Ascending aorta (tissue), 2 donors: Measurements from ENCODE around the gene SLC38A5. TPM values are rescaled to one million over a fixed set of nuclear protein-coding genes. Genes with fewer than 3 reads are reported as not detected.

Experiments used
- DNase-seq, 2 donors: peaks; one replicate each; pipeline ENCODE4 v3.0.0-alpha.2; 2019; ENCODE audit warnings: low spot score in 2 of 2
- H3K27ac ChIP-seq, 2 donors: fragments of 200-600 bp; sonication (generic); one replicate each; pipeline ENCODE4 v1.5.1; 2016 to 2017; ENCODE audit warnings: mild to moderate bottlenecking in 1 of 2
- H3K27me3 ChIP-seq: fragments of 200-600 bp; sonication (generic); one replicate; pipeline ENCODE4 v1.5.1; 2017
- H3K36me3 ChIP-seq, 2 donors: fragments of 200-600 bp; sonication (generic); one replicate each; pipeline ENCODE4 v1.5.1; 2016
- H3K4me1 ChIP-seq, 2 donors: fragments of 200-600 bp; sonication (generic); one replicate each; pipeline ENCODE4 v1.5.1; 2016 to 2017; ENCODE audit warnings: mild to moderate bottlenecking in 1 of 2
- H3K4me3 ChIP-seq, 2 donors: fragments of 200-600 bp; sonication (generic); one replicate each; pipeline ENCODE4 v1.5.1; 2016 to 2017; ENCODE audit warnings: mild to moderate bottlenecking in 1 of 2
- H3K9me3 ChIP-seq, 2 donors: fragments of 200-600 bp; sonication (generic); one replicate each; pipeline ENCODE4 v1.5.1; 2016
- intact Hi-C: fragments of 100-400 bp; cut with DNase I; formaldehyde crosslinking; loops from one replicate; pipeline ENCODE4 v1.15.1; 2023
- total RNA-seq: library from RNA; depleted of rRNA; stranded (reverse); fragments of >200 nt; gene quantifications from one replicate; pipeline ENCODE4 v1.1.0, GENCODE V29; 2016
- TF ChIP-seq, protein P1 (sequence below), 3 experiments: fragments of 200-600 bp in 2 of 3; fragments of 450-650 bp in 1 of 3; sonication (generic) in 2 of 3; IDR thresholded peaks; one replicate each; pipeline ENCODE4 v1.5.1; 2016 to 2019; ENCODE audit warnings: antibody characterized with exemption in 3 of 3, mild to moderate bottlenecking in 1 of 3, moderate library complexity in 1 of 3

SLC38A5 gene
- total RNA-seq, 1 donor from 2014 or later: 39.6 TPM

DNA sequence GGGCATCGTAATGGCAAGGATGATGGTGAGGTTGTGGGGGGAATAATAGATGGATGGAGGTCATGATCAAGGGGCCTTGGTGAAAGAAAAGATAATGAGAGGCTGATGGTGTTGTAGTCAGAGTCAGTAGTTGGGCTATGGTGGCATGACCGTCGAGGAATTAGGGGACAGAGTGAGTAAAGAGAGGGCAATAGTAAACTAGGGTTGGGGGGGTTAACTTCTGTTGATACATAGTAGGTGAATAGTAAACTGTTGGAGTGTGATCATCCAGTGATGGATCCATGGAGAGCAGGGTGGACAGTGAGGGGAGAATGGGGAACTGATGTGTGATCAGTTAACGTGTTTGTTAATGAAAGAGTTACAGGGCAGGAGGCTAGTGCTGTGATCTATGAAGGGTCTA is 6.9 kb upstream of the SLC38A5 start:
- Histone ChIP-seq H3K9me3 (no peaks in the 10 kb centered on the region), H3K36me3 (peaks cover 0 to 4% of the 10 kb centered on the region in 2 donors), H3K4me3 (peak overlapping the region; percentile 66 to 70), H3K27me3 (no peaks in the 10 kb centered on the region), H3K27ac (peak overlapping the region; percentile 80 to 88), H3K4me1 (no peaks in the 10 kb centered on the region)
- intact Hi-C loops: loop anchor here (1.0 to 10.0 kb wide), 6 partner anchors 32 to 1245 kb away; partner anchors contain the start of genes EBP, PORCN, PQBP1 and RBM3
- DNase-seq: no peak
- TF ChIP-seq, protein P1, sequence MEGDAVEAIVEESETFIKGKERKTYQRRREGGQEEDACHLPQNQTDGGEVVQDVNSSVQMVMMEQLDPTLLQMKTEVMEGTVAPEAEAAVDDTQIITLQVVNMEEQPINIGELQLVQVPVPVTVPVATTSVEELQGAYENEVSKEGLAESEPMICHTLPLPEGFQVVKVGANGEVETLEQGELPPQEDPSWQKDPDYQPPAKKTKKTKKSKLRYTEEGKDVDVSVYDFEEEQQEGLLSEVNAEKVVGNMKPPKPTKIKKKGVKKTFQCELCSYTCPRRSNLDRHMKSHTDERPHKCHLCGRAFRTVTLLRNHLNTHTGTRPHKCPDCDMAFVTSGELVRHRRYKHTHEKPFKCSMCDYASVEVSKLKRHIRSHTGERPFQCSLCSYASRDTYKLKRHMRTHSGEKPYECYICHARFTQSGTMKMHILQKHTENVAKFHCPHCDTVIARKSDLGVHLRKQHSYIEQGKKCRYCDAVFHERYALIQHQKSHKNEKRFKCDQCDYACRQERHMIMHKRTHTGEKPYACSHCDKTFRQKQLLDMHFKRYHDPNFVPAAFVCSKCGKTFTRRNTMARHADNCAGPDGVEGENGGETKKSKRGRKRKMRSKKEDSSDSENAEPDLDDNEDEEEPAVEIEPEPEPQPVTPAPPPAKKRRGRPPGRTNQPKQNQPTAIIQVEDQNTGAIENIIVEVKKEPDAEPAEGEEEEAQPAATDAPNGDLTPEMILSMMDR (IDR thresholded peaks at IDR 0.05): no peak

DNA sequence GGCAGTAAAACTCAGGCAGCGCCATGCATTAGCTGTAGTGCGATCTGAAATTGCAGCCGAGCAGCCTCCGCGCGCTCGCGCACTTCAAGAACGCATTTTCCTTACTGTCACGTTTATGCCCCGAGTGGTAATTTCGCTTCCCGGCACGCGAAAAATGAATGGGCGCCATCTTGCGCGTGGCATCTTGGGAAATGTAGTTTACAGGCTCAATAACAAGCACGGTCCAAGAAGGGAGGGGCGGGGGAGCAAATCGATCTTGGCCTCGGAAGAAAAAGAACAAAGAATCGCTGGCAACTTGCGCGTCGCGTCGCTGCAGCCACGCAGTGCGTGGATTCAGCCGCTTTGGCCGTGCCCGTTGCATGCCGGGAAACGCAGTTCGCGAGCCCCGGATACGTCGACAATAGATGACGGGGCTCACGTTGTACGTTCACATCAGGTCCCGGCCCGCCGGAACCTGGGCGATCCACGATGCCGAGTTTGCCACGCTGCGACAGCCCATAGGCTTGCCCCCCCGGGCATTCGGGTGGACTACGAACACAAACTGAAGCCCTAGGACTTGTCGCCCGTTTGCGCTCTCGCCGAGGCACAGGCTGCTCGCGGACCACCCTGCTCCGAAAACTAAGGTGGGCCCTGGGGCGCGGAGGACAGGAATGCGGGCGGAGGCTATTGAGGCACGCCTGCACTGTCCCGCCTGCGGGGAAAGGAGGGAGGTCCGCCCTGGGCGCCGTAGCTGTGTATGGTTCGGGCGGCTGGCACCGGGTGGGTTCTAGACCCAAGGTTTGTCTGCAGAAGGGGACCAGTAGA is 5.9 kb upstream of the SLC38A5 start, which contains the start of gene FTSJ1:
FTSJ1 (plus strand) TSS at position 426 of the 804 bp plus-strand sequence. CDS start 1,849 bp downstream, outside the sequence.
- intact Hi-C loops: loop anchor here (1.0 to 10.0 kb wide), 6 partner anchors 33 to 1244 kb away; partner anchors contain the start of genes EBP, PORCN, PQBP1 and RBM3
- no peaks in the 10 kb centered on the region for H3K9me3 ChIP-seq
- H3K4me3 ChIP-seq: peak within 1 kb of the TSS; percentile 66 to 70
- no peaks in the 10 kb centered on the region for H3K27me3 ChIP-seq
- TF ChIP-seq, protein P1 (IDR thresholded peaks at IDR 0.05): no peak
- DNase-seq: peak; percentile 76 to 94
- H3K27ac ChIP-seq: peak within 1 kb of the TSS; percentile 80 to 88
- H3K36me3 ChIP-seq: no peaks in the 10 kb centered on the region
- no peaks in the 10 kb centered on the region for H3K4me1 ChIP-seq

DNA sequence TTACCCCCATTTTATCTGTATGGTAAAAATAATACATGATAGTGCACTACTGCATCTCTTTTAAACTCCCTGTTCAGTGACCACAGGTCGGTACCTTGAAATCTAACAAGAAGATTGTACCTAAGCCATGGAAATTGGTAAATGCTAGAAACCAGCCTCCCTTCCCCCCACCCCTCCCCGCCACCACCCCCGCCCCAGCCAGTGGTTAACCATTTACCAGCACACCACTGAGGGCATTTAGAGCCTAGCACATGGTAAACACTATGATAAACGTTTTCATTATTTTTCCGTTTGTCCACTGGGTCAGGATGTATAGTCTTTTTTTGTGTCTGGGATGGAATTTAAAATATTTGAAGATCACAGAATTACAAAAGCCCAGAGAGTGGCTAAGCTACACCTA is 5.2 kb upstream of the SLC38A5 start:
- no peaks in the 10 kb centered on the region for H3K27me3 ChIP-seq
- no peak for DNase-seq
- TF ChIP-seq, protein P1 (IDR thresholded peaks at IDR 0.05): no peak
- H3K27ac ChIP-seq: peak overlapping the region; percentile 80 to 88
- intact Hi-C loops: loop anchor here (5.0 to 10.0 kb wide), 3 partner anchors 47 to 1243 kb away; partner anchors contain the start of genes EBP, PQBP1, TIMM17B and USP11
- peak overlapping the region; percentile 66 to 70 for H3K4me3 ChIP-seq
- H3K36me3 ChIP-seq: no peaks in the 10 kb centered on the region
- no peaks in the 10 kb centered on the region for H3K9me3 ChIP-seq
- H3K4me1 ChIP-seq: no peaks in the 10 kb centered on the region

DNA sequence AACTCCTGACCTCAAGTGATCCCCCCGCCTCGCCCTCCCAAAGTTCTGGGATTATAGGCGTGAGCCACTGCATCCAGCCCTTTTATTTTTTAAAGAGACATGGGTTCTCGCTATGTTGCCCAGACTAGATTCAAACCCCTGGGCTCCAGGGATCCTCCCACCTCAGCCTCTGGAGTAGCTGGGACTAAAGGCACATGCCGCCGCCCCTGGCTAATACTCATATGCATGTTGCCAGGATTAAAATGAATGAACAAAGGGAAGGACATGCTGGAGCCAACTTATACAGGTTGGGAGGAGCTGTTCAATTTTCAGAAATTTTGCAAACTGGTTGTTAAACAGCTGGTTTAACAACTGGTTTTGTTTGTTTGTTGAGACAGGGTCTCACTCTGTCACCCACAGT is 4.5 kb upstream of the SLC38A5 start:
- no peak for DNase-seq
- Histone ChIP-seq H3K9me3 (no peaks in the 10 kb centered on the region), H3K4me3 (no peak overlapping the region), H3K4me1 (no peaks in the 10 kb centered on the region), H3K27ac (no peak overlapping the region), H3K36me3 (no peaks in the 10 kb centered on the region), H3K27me3 (no peaks in the 10 kb centered on the region)
- intact Hi-C loops: loop anchor here (10.0 kb wide), 1 partner anchor 420 kb away; the partner anchor contains the start of genes PQBP1 and TIMM17B
- TF ChIP-seq, protein P1 (IDR thresholded peaks at IDR 0.05): no peak

DNA sequence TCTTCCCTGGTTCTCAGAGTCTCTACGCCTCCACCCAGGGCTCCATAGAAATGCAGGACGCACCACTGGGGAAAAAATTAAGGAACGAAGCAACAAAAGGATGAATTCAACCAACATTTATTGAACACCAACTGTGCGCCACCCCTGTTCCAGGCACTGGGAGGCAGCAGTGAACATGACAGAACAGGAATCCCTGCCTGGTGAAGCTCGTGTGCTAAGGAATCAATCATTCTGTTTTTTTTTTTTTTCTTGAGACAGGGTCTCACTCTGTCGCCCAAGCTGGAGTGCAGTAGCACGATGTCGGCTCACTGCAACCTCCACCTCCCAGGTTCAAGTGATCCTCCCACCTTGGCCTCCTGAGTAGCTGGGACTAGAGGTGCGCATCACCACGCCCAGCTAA is 4.1 kb upstream of the SLC38A5 start:
- no peaks in the 10 kb centered on the region for H3K27me3 ChIP-seq
- H3K36me3 ChIP-seq: no peaks in the 10 kb centered on the region
- intact Hi-C loops: loop anchor here (10.0 kb wide), 1 partner anchor 421 kb away; the partner anchor contains the start of genes PQBP1 and TIMM17B
- no peaks in the 10 kb centered on the region for H3K9me3 ChIP-seq
- H3K4me3 ChIP-seq: no peak overlapping the region
- no peak overlapping the region for H3K27ac ChIP-seq
- no peak for DNase-seq
- H3K4me1 ChIP-seq: no peaks in the 10 kb centered on the region
- TF ChIP-seq, protein P1 (IDR thresholded peaks at IDR 0.05): no peak
